Hepatocyte (in vitro differentiated cells): ENCODE results near the gene DIP2C.

ENCODE experiments used
- CTCF ChIP-seq: fragments of 200-600 bp; sonication (generic); IDR thresholded peaks from 2 replicates; pipeline ENCODE4 v1.5.1; 2016; ENCODE audit warnings: antibody characterized with exemption, mild to moderate bottlenecking; ENCODE audit not compliant: poor library complexity
- EZH2 ChIP-seq: fragments of 200-600 bp; sonication (generic); IDR thresholded peaks from 2 replicates; pipeline ENCODE4 v1.6.1; 2016; ENCODE audit warnings: antibody characterized with exemption, mild to moderate bottlenecking, borderline replicate concordance

GRCh38 chr10:287026-287709, 402.3 kb downstream of the DIP2C start:
- no peak for TF ChIP-seq CTCF
- TF ChIP-seq EZH2 = no peak
